HEK293 (cell line): Measurements from ENCODE around the gene PNRC1.

Source experiments
- CTCF ChIA-PET: fragments of 350-600 bp; formaldehyde crosslinking; extraction: SDS; loops from one replicate; lab custom pipeline; 2021; ENCODE audit warnings: antibody characterized with exemption; lab: Yijun Ruan, JAX
- POLR2A ChIA-PET: fragments of 300-600 bp; formaldehyde crosslinking; extraction: SDS; loops from one replicate; lab custom pipeline; 2020; ENCODE audit warnings: antibody characterized with exemption, inconsistent platforms; lab: Yijun Ruan, JAX
- H3K27ac ChIP-seq: fragments of 200-500 bp; sonication (Bioruptor generic); 2 replicates; pipeline ENCODE4 v1.5.1; 2014; ENCODE audit warnings: low read depth, low read length, control low read depth, inconsistent platforms; ENCODE audit errors: extremely low read depth
- H3K36me3 ChIP-seq, 2 experiments: fragments of 200-500 bp in 1 of 2; sonication (Bioruptor generic) in 1 of 2; 1 replicate in 1 of 2; 2 replicates in 1 of 2; pipeline ENCODE4 v1.5.1; 2014 to 2017; ENCODE audit warnings: inconsistent platforms in 2 of 2, low read length in 2 of 2; ENCODE audit not compliant: control insufficient read depth in 2 of 2, insufficient read depth in 1 of 2
- H3K4me1 ChIP-seq: fragments of 200-500 bp; sonication (Bioruptor generic); 2 replicates; pipeline ENCODE4 v1.5.1; 2014; ENCODE audit warnings: mild to moderate bottlenecking, low read length, inconsistent platforms; ENCODE audit not compliant: control insufficient read depth, insufficient read depth
- H3K4me3 ChIP-seq: 2 replicates; pipeline ENCODE4 v1.5.1; 2011; ENCODE audit warnings: low read depth, mild to moderate bottlenecking, control low read depth, low read length, moderate library complexity
- H3K9me3 ChIP-seq: fragments of 200-500 bp; sonication (Bioruptor generic); 2 replicates; pipeline ENCODE4 v1.5.1; 2014; ENCODE audit warnings: low read depth, low read length, inconsistent platforms; ENCODE audit not compliant: control insufficient read depth, insufficient read depth
- KLF16 ChIP-seq: fragments of 450-650 bp; formaldehyde crosslinking; IDR thresholded peaks from 2 replicates; pipeline ENCODE4 v1.5.1; 2017; ENCODE audit warnings: missing biosample characterization, missing genetic modification characterization
- REPIN1 ChIP-seq: fragments of 450-650 bp; formaldehyde crosslinking; IDR thresholded peaks from 2 replicates; pipeline ENCODE4 v1.5.1; 2017; ENCODE audit warnings: missing biosample characterization, missing genetic modification characterization, low read depth
- SETDB1 ChIP-seq: IDR thresholded peaks from one replicate; pipeline ENCODE4 v1.6.1; 2017; ENCODE audit warnings: mild to moderate bottlenecking, low read length, moderate library complexity, mixed read lengths; ENCODE audit not compliant: insufficient read length
- SP3 ChIP-seq: fragments of 450-650 bp; formaldehyde crosslinking; IDR thresholded peaks from 2 replicates; pipeline ENCODE4 v1.5.1; 2016; ENCODE audit warnings: missing biosample characterization, missing genetic modification characterization
- ZBTB7A ChIP-seq: fragments of 450-650 bp; formaldehyde crosslinking; IDR thresholded peaks from 2 replicates; pipeline ENCODE4 v1.5.1; 2016; ENCODE audit warnings: low read depth, missing biosample characterization, missing genetic modification characterization
- ZNF132 ChIP-seq: fragments of 450-650 bp; formaldehyde crosslinking; IDR thresholded peaks from 2 replicates; pipeline ENCODE4 v1.5.1; 2017; ENCODE audit warnings: missing biosample characterization, missing genetic modification characterization, borderline replicate concordance
- ZNF157 ChIP-seq: fragments of 450-650 bp; formaldehyde crosslinking; IDR thresholded peaks from 2 replicates; pipeline ENCODE4 v1.5.1; 2016; ENCODE audit warnings: missing biosample characterization, missing genetic modification characterization
- ZNF324 ChIP-seq: fragments of 450-650 bp; formaldehyde crosslinking; IDR thresholded peaks from 2 replicates; pipeline ENCODE4 v1.5.1; 2016; ENCODE audit warnings: missing biosample characterization, missing genetic modification characterization
- ZNF350 ChIP-seq: fragments of 450-650 bp; formaldehyde crosslinking; IDR thresholded peaks from 2 replicates; pipeline ENCODE4 v1.5.0; 2017; ENCODE audit warnings: missing biosample characterization, mild to moderate bottlenecking, missing genetic modification characterization
- ZNF433 ChIP-seq: fragments of 450-650 bp; formaldehyde crosslinking; IDR thresholded peaks from 2 replicates; pipeline ENCODE4 v1.5.1; 2016; ENCODE audit warnings: missing biosample characterization, missing genetic modification characterization, low read depth
- ZNF658 ChIP-seq: fragments of 450-650 bp; formaldehyde crosslinking; IDR thresholded peaks from 2 replicates; pipeline ENCODE4; 2016; ENCODE audit warnings: missing biosample characterization, missing genetic modification characterization
- ZNF670 ChIP-seq: fragments of 450-650 bp; formaldehyde crosslinking; IDR thresholded peaks from 2 replicates; pipeline ENCODE4 v1.5.1; 2016; ENCODE audit warnings: missing biosample characterization, missing genetic modification characterization, low read depth
- TF ChIP-seq, protein P1 (sequence below): fragments of 450-650 bp; formaldehyde crosslinking; IDR thresholded peaks from 2 replicates; pipeline ENCODE4 v1.5.1; 2017; ENCODE audit warnings: missing biosample characterization, mild to moderate bottlenecking, missing genetic modification characterization, moderate library complexity
- TF ChIP-seq, protein P2 (sequence below): IDR thresholded peaks from 2 replicates; pipeline ENCODE4 v1.6.1; 2011; ENCODE audit warnings: mild to moderate bottlenecking, low read depth, low read length, borderline replicate concordance
- TF ChIP-seq, protein P3 (sequence below): fragments of 450-650 bp; IDR thresholded peaks from 2 replicates; pipeline ENCODE4 v1.5.1; 2018; ENCODE audit warnings: missing biosample characterization, missing genetic modification characterization
- TF ChIP-seq, protein P4 (sequence below): fragments of 450-650 bp; formaldehyde crosslinking; IDR thresholded peaks from 2 replicates; pipeline ENCODE4 v1.5.1; 2016; ENCODE audit warnings: missing biosample characterization, missing genetic modification characterization, low read depth
- TF ChIP-seq, protein P5 (sequence below): fragments of 450-650 bp; formaldehyde crosslinking; IDR thresholded peaks from 2 replicates; pipeline ENCODE4 v1.5.1; 2016; ENCODE audit warnings: missing biosample characterization, missing genetic modification characterization

The PNRC1 gene

DNA sequence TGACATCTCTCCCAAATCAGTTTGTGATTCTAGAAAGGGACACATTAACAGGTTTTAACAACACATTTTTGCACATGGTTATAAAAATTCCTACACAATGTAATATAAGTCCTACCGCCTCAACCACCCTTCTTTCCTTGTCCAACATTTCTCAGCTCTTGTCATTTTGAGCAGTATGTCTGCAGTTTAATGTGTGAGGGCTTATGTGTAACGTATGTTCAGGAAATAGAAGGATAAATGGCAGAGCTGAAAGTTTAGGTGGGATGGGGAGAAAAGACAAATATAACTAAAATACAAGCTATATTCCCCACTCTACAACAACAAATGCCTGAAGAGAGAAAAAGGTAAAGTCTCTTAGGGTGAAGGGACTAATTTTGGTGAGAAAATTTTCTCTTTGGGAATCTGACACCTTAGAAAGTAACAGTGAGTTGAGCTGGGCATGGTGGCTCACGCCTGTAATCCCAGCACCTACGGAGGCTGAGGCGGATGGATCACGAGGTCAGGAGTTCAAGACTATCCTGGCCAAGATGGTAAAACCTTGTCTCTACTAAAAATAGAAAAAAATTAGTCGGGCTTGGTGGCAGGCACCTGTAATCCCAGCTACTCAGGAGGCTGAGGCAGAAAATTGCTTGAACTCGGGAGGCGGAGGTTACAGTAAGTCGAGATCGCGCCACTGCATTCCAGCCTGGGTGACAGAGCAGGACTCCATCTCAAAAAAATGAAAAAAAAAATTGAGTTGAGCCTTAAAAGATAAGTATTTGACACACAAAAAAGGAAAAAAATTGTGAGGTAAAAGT, 5.1 kb downstream of the PNRC1 start:
- ChIA-PET POLR2A (interaction anchor here (0.9 to 10.4 kb wide), 2 partner anchors 13 to 32 kb away, joined by 3 to 84 read pairs; partner anchors contain the start of gene SRSF12), CTCF (interaction anchor here (0.6 to 3.2 kb wide), 8 partner anchors 10 to 285 kb away, joined by 3 to 19 read pairs (median 5); no protein-coding TSS in a partner anchor)
- Histone ChIP-seq H3K4me3 (no peak overlapping the region), H3K4me1 (peaks cover 4% of the 10 kb centered on the region; the same call in 1 of the 2 replicates), H3K27ac (no peak overlapping the region), H3K36me3 (peaks cover 28 to 40% of the 10 kb centered on the region in 2 experiments), H3K9me3 (no peaks in the 10 kb centered on the region)
- TF ChIP-seq ZNF433 (tag by site-specific recombination) (no peak), ZNF350 (no peak), ZNF658 (tag by site-specific recombination) (no peak), ZNF132 (tag by site-specific recombination) (no peak), SP3 (tag by site-specific recombination) (no peak), KLF16 (no peak), ZNF157 (tag by site-specific recombination) (no peak), ZNF670 (tag by site-specific recombination) (no peak), ZBTB7A (tag by site-specific recombination) (no peak), ZNF324 (tag by site-specific recombination) (no peak), REPIN1 (tag by site-specific recombination) (no peak), SETDB1 (no peak)
- TF ChIP-seq, protein P1, sequence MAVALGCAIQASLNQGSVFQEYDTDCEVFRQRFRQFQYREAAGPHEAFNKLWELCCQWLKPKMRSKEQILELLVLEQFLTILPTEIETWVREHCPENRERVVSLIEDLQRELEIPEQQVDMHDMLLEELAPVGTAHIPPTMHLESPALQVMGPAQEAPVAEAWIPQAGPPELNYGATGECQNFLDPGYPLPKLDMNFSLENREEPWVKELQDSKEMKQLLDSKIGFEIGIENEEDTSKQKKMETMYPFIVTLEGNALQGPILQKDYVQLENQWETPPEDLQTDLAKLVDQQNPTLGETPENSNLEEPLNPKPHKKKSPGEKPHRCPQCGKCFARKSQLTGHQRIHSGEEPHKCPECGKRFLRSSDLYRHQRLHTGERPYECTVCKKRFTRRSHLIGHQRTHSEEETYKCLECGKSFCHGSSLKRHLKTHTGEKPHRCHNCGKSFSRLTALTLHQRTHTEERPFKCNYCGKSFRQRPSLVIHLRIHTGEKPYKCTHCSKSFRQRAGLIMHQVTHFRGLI (tag by site-specific recombination), result no peak
- TF ChIP-seq, protein P2, sequence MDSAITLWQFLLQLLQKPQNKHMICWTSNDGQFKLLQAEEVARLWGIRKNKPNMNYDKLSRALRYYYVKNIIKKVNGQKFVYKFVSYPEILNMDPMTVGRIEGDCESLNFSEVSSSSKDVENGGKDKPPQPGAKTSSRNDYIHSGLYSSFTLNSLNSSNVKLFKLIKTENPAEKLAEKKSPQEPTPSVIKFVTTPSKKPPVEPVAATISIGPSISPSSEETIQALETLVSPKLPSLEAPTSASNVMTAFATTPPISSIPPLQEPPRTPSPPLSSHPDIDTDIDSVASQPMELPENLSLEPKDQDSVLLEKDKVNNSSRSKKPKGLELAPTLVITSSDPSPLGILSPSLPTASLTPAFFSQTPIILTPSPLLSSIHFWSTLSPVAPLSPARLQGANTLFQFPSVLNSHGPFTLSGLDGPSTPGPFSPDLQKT, result no peak
- TF ChIP-seq, protein P3, sequence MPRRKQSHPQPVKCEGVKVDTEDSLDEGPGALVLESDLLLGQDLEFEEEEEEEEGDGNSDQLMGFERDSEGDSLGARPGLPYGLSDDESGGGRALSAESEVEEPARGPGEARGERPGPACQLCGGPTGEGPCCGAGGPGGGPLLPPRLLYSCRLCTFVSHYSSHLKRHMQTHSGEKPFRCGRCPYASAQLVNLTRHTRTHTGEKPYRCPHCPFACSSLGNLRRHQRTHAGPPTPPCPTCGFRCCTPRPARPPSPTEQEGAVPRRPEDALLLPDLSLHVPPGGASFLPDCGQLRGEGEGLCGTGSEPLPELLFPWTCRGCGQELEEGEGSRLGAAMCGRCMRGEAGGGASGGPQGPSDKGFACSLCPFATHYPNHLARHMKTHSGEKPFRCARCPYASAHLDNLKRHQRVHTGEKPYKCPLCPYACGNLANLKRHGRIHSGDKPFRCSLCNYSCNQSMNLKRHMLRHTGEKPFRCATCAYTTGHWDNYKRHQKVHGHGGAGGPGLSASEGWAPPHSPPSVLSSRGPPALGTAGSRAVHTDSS, result no peak
- TF ChIP-seq, protein P4, sequence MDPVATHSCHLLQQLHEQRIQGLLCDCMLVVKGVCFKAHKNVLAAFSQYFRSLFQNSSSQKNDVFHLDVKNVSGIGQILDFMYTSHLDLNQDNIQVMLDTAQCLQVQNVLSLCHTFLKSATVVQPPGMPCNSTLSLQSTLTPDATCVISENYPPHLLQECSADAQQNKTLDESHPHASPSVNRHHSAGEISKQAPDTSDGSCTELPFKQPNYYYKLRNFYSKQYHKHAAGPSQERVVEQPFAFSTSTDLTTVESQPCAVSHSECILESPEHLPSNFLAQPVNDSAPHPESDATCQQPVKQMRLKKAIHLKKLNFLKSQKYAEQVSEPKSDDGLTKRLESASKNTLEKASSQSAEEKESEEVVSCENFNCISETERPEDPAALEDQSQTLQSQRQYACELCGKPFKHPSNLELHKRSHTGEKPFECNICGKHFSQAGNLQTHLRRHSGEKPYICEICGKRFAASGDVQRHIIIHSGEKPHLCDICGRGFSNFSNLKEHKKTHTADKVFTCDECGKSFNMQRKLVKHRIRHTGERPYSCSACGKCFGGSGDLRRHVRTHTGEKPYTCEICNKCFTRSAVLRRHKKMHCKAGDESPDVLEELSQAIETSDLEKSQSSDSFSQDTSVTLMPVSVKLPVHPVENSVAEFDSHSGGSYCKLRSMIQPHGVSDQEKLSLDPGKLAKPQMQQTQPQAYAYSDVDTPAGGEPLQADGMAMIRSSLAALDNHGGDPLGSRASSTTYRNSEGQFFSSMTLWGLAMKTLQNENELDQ (tag by site-specific recombination), result no peak
- TF ChIP-seq, protein P5, sequence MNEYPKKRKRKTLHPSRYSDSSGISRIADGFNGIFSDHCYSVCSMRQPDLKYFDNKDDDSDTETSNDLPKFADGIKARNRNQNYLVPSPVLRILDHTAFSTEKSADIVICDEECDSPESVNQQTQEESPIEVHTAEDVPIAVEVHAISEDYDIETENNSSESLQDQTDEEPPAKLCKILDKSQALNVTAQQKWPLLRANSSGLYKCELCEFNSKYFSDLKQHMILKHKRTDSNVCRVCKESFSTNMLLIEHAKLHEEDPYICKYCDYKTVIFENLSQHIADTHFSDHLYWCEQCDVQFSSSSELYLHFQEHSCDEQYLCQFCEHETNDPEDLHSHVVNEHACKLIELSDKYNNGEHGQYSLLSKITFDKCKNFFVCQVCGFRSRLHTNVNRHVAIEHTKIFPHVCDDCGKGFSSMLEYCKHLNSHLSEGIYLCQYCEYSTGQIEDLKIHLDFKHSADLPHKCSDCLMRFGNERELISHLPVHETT, result no peak
